Measurements from ENCODE around the gene SPATA3. TPM values are rescaled to one million over a fixed set of nuclear protein-coding genes. Genes with fewer than 3 reads are reported as not detected.

SPATA3 gene
- total RNA-seq, 4 donors from 2014 or later: not detected

DNA sequence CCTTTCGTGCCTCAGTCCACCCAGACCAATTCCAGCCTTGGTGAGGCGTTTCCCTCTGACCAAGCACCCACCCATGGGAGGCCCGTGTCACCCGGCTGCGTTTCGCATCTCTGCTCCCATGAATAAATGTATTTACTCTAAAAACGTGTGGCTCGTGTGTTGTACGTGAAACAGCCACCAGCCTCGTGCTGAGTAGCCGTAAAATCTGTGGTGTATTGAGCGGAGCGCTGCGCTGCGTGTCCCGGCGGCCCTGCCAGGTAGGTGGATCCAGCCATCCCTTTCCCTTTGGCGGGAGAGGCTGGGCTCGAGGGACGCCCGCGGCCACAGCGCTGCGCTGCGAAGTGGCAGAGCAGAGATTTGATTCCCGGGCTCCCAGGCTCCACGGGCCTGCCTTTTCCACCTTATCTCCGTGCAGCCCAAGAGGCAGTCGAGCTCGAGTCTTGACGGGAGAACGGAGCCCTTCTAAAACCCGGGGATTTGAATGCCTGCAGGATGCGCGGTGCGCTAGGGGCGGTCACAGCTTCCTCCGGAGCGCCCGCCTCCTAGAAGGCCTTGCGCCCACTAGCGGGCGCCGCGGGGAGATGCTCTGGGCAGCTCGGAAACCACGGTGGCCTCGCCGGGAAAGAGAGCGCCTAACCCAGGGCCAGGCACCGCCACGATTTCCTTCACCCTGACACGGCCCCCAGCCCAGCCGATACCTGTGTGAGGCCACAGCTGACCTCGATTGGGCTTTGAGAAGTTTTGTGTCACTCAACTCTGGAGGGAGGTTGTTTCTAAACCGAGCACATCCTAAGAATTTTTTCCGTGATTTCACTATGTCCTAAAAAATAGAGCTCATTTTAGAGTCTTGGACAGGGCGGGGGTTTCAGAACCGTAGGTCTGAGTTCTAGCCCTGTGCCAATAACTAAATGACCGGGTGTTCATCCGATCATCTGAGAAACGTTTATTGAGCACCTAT lies 56.9 kb downstream of the SPATA3 start:
- in situ Hi-C loops (cut with MboI; ENCODE audit: low sequenced_read_pairs in 4 of 4): loop anchor here in 1 of 4 donors (25.0 kb wide), 1 partner anchor 1240 kb away; no protein-coding TSS in a partner anchor
- H3K27me3 ChIP-seq: no peaks in the 10 kb centered on the region
- no peak for TF ChIP-seq POLR2A (IDR thresholded peaks at IDR 0.05)
- TF ChIP-seq, protein P1, sequence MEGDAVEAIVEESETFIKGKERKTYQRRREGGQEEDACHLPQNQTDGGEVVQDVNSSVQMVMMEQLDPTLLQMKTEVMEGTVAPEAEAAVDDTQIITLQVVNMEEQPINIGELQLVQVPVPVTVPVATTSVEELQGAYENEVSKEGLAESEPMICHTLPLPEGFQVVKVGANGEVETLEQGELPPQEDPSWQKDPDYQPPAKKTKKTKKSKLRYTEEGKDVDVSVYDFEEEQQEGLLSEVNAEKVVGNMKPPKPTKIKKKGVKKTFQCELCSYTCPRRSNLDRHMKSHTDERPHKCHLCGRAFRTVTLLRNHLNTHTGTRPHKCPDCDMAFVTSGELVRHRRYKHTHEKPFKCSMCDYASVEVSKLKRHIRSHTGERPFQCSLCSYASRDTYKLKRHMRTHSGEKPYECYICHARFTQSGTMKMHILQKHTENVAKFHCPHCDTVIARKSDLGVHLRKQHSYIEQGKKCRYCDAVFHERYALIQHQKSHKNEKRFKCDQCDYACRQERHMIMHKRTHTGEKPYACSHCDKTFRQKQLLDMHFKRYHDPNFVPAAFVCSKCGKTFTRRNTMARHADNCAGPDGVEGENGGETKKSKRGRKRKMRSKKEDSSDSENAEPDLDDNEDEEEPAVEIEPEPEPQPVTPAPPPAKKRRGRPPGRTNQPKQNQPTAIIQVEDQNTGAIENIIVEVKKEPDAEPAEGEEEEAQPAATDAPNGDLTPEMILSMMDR (IDR thresholded peaks at IDR 0.05 in 4 of 5, conservative IDR thresholded peaks at IDR 0.05 in 1 of 5): peak; percentile 52 to 96 (median 76)
- H3K4me3 ChIP-seq: peak overlapping the region; percentile 62 to 92 (median 70)
- no peaks in the 10 kb centered on the region for H3K36me3 ChIP-seq
- peak in 1 of 2 donors; percentile 34 for ATAC-seq
- DNase-seq: peak; percentile 13 to 47
- no peaks in the 10 kb centered on the region for H3K9me3 ChIP-seq
- H3K4me1 ChIP-seq: peaks cover 6 to 15% of the 10 kb centered on the region in 2 donors
- H3K27ac ChIP-seq: peak overlapping the region in 1 of 4 donors; percentile 46
- intact Hi-C loops (cut with DNase I; ENCODE audit: low total_unique reads): no loop called here

DNA sequence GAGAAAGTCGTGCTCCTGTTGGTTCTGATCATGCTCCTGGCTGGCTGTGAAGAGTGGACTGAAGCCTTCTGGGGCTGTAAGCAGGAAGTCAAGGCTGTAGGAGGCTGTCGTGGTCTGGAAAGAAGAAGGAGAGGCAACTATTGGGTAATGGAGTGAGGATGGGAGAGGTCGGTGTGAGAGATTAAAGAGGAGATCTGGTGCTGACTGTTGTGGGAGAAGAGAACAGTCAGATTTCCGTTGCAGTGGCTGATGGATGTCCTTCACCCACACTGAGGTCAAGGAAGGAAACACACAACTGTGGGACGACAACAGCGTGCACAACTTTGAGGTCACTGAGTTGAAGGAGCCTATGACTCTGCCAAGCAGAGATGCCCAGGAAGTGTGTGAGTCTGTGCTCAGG lies 57.9 kb downstream of the SPATA3 start:
- Histone ChIP-seq H3K4me1 (peaks cover 17 to 25% of the 10 kb centered on the region in 2 donors), H3K27ac (no peak overlapping the region), H3K9me3 (no peaks in the 10 kb centered on the region), H3K27me3 (no peaks in the 10 kb centered on the region), H3K4me3 (no peak overlapping the region), H3K36me3 (no peaks in the 10 kb centered on the region)
- in situ Hi-C loops (cut with MboI; ENCODE audit: low sequenced_read_pairs in 4 of 4): loop anchor here in 1 of 4 donors (25.0 kb wide), 1 partner anchor 1242 kb away; no protein-coding TSS in a partner anchor
- DNase-seq (no peak), ATAC-seq (no peak)
- intact Hi-C loops (cut with DNase I; ENCODE audit: low total_unique reads): no loop called here
- no peak for TF ChIP-seq POLR2A (IDR thresholded peaks at IDR 0.05)
- TF ChIP-seq, protein P1 (IDR thresholded peaks at IDR 0.05 in 4 of 5, conservative IDR thresholded peaks at IDR 0.05 in 1 of 5): no peak

- Histone ChIP-seq H3K9me3 (no peaks in the 10 kb centered on the region), H3K27me3 (no peaks in the 10 kb centered on the region), H3K27ac (peak within 1 kb of the TSS; percentile 93 to 96 (median 94)), H3K4me1 (peaks cover 41 to 49% of the 10 kb centered on the region in 2 donors), H3K4me3 (peak within 1 kb of the TSS; percentile 94 to 98 (median 96)), H3K36me3 (peaks cover 0 to 3% of the 10 kb centered on the region in 2 donors)
- intact Hi-C loops (cut with DNase I; ENCODE audit: low total_unique reads): loop anchor here (5.0 kb wide), 3 partner anchors 234 to 1134 kb away; partner anchors contain the start of genes FBXO36, NCL and TRIP12
- in situ Hi-C loops (cut with MboI; ENCODE audit: low sequenced_read_pairs in 4 of 4): loop anchor here in 1 of 4 donors (25.0 kb wide), 1 partner anchor 1244 kb away; no protein-coding TSS in a partner anchor
- peak; percentile 91 to 92 for ATAC-seq
- DNase-seq: peak; percentile 86 to 90
- peak; percentile 68 to 70 for TF ChIP-seq POLR2A (IDR thresholded peaks at IDR 0.05)
- TF ChIP-seq, protein P1 (IDR thresholded peaks at IDR 0.05 in 4 of 5, conservative IDR thresholded peaks at IDR 0.05 in 1 of 5): peak; percentile 88 to 96 (median 95)
Observed at GRCh38 chr2:231056453-231057416, 60.8 kb downstream of the SPATA3 start, which contains the start of gene PSMD1. PSMD1 (plus strand) TSS chr2:231056867; CDS start chr2:231057026, 159 bp downstream.

DNA sequence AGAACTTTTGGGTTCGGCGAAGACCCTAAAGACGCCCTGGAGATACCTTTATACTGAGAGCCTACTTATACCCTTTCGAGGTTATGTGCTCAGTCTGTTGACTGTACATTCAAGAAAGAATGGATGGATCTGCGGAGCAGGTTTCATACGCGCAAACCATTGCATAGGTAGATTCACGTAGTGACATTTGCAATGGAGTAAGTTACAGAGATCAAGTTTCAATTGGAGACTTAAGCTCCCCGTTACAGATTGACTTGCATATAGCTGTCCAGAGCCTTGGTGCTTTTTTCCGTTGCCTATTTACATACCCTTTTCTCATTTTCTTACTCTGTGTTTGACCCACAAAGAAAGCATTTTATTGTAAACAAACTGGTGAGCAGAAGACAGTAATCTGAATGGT lies 61.7 kb downstream of the SPATA3 start:
- Histone ChIP-seq H3K4me1 (peaks cover 37 to 49% of the 10 kb centered on the region in 2 donors), H3K27me3 (no peaks in the 10 kb centered on the region), H3K27ac (peak overlapping the region; percentile 93 to 96 (median 94)), H3K9me3 (no peaks in the 10 kb centered on the region), H3K4me3 (peak overlapping the region; percentile 94 to 98 (median 96)), H3K36me3 (peaks cover 0 to 12% of the 10 kb centered on the region in 2 donors)
- TF ChIP-seq, protein P1 (IDR thresholded peaks at IDR 0.05 in 4 of 5, conservative IDR thresholded peaks at IDR 0.05 in 1 of 5): no peak
- TF ChIP-seq POLR2A (IDR thresholded peaks at IDR 0.05): no peak
- intact Hi-C loops (cut with DNase I; ENCODE audit: low total_unique reads): loop anchor here (5.0 kb wide), 3 partner anchors 235 to 1135 kb away; partner anchors contain the start of genes FBXO36, NCL and TRIP12
- in situ Hi-C loops (cut with MboI; ENCODE audit: low sequenced_read_pairs in 4 of 4): loop anchor here in 1 of 4 donors (25.0 kb wide), 1 partner anchor 1245 kb away; no protein-coding TSS in a partner anchor
- peak; percentile 35 to 71 for ATAC-seq
- no peak for DNase-seq

Data from gastrocnemius medialis (tissue), 4 donors.